ENCODE data around the gene NDUFS8. TPM values are rescaled to one million over a fixed set of nuclear protein-coding genes. Genes with fewer than 3 reads are reported as not detected.
"Not testable (repeated sequence)": the region's sequence is repeated elsewhere in the genome, so short reads cannot be mapped to it uniquely, and the experiment has no call there.

Gene NDUFS8
- 70.6 TPM for polyA plus RNA-seq (ENCODE audit: insufficient read length)
- long read RNA-seq, donor 1, transcript NDUFS8-201 (7 exons, 791 nt): major isoform, 62 of 160 reads
- long read RNA-seq, donor 1, partial matches to known transcripts: 31 of 160 reads
- long read RNA-seq, donor 1, other reads (novel, unspliced or antisense): 59 of 160 reads
- long read RNA-seq, donor 2, transcript NDUFS8-213 (2 exons, 536 nt): minor isoform, 8 of 103 reads
- long read RNA-seq, donor 2, transcript NDUFS8-201 (7 exons, 791 nt): major isoform, 42 of 103 reads
- long read RNA-seq, donor 2, partial matches to known transcripts: 16 of 103 reads
- long read RNA-seq, donor 2, other reads (novel, unspliced or antisense): 35 of 103 reads
- long read RNA-seq, donor 3, transcript NDUFS8-201 (7 exons, 791 nt): major isoform, 34 of 90 reads
- long read RNA-seq, donor 3, partial matches to known transcripts: 12 of 90 reads
- long read RNA-seq, donor 3, other reads (novel, unspliced or antisense): 37 of 90 reads
- long read RNA-seq, donor 4, partial matches to known transcripts: 0 of 12 reads
- long read RNA-seq, donor 4, other reads (novel, unspliced or antisense): 7 of 12 reads
- long read RNA-seq, donor 5, transcript NDUFS8-201 (7 exons, 791 nt): major isoform, 77 of 160 reads
- long read RNA-seq, donor 5, partial matches to known transcripts: 18 of 160 reads
- long read RNA-seq, donor 5, other reads (novel, unspliced or antisense): 55 of 160 reads
- long read RNA-seq, donor 6, transcript NDUFS8-201 (7 exons, 791 nt): major isoform, 37 of 100 reads
- long read RNA-seq, donor 6, partial matches to known transcripts: 10 of 100 reads
- long read RNA-seq, donor 6, other reads (novel, unspliced or antisense): 49 of 100 reads
- long read RNA-seq, donor 7, transcript NDUFS8-201 (7 exons, 791 nt): major isoform, 68 of 158 reads
- long read RNA-seq, donor 7, partial matches to known transcripts: 23 of 158 reads
- long read RNA-seq, donor 7, other reads (novel, unspliced or antisense): 58 of 158 reads
- long read RNA-seq, donor 8, transcript NDUFS8-201 (7 exons, 791 nt): major isoform, 11 of 45 reads
- long read RNA-seq, donor 8, partial matches to known transcripts: 10 of 45 reads
- long read RNA-seq, donor 8, other reads (novel, unspliced or antisense): 21 of 45 reads

GRCh38 chr11:68030318-68031143 is at the start of gene NDUFS8:
Gene NDUFS8, plus strand, starts transcription at chr11:68030681. Its CDS starts 1,471 bp downstream, at chr11:68032152.
- DNase-seq: peak; percentile 100

- not testable (repeated sequence) for DNase-seq
Measured at GRCh38 chr11:67981226-67981625, 49.3 kb upstream of the NDUFS8 start.

- DNase-seq: not testable (repeated sequence)
Measured at GRCh38 chr11:67982255-67982857, 48.1 kb upstream of the NDUFS8 start.

GRCh38 chr11:67983951-67984350 is 46.5 kb upstream of the NDUFS8 start:
- DNase-seq: no peak

GRCh38 chr11:67985302-67985701 is 45.2 kb upstream of the NDUFS8 start:
- DNase-seq: not testable (repeated sequence)

- not testable (repeated sequence) for DNase-seq
Measured at GRCh38 chr11:67990546-67991346, 39.7 kb upstream of the NDUFS8 start.

GRCh38 chr11:67991347-67992121 is 38.9 kb upstream of the NDUFS8 start:
- not testable (repeated sequence) for DNase-seq

GRCh38 chr11:67993821-67994220 is 36.7 kb upstream of the NDUFS8 start:
- not testable (repeated sequence) for DNase-seq

GRCh38 chr11:67994387-67994786 is 36.1 kb upstream of the NDUFS8 start:
- DNase-seq: not testable (repeated sequence)

GRCh38 chr11:67995129-67995528 is 35.4 kb upstream of the NDUFS8 start:
- DNase-seq: not testable (repeated sequence)

- not testable (repeated sequence) for DNase-seq
Measured at GRCh38 chr11:67995579-67995978, 34.9 kb upstream of the NDUFS8 start.

- no peak for DNase-seq
Measured at GRCh38 chr11:67996051-67996450, 34.4 kb upstream of the NDUFS8 start.

- DNase-seq: no peak
Measured at GRCh38 chr11:67996622-67997474, 33.6 kb upstream of the NDUFS8 start.

GRCh38 chr11:67997475-67997921 is 33.0 kb upstream of the NDUFS8 start:
- no peak for DNase-seq

- DNase-seq: no peak
Measured at GRCh38 chr11:67998150-67999045, 32.1 kb upstream of the NDUFS8 start.

GRCh38 chr11:67999201-67999629 is 31.3 kb upstream of the NDUFS8 start:
- DNase-seq: no peak

GRCh38 chr11:67999704-68000103 is 30.8 kb upstream of the NDUFS8 start:
- DNase-seq: no peak
